WTC11 (cell line): ENCODE results near the gene ARHGAP19. TPM values are rescaled to one million over a fixed set of nuclear protein-coding genes. Genes with fewer than 3 reads are reported as not detected.

Experiments
- ATAC-seq: fragments of 200-7000 bp; cut with Tn5 transposase; 2 replicates; pipeline ENCODE4 v1.10.0; 2021; ENCODE audit warnings: mild to moderate bottlenecking, moderate library complexity
- CTCF ChIA-PET: fragments of 300-600 bp; sonication (Branson Sonifier 250); formaldehyde crosslinking; loops from one replicate; lab custom pipeline; 2021; ENCODE audit warnings: antibody characterized with exemption; lab: Charles Lee
- POLR2A ChIA-PET: fragments of 350-600 bp; sonication (Branson Sonifier 250); formaldehyde crosslinking; loops from one replicate; lab custom pipeline; 2021; ENCODE audit warnings: antibody characterized with exemption; lab: Charles Lee
- DNase-seq: peaks from one replicate; pipeline ENCODE4 v3.0.0; 2021; ENCODE audit warnings: low spot score
- H3K27ac Mint-ChIP-seq: 2 replicates; pipeline ENCODE4 v1.8.0; 2021; ENCODE audit warnings: mixed read lengths
- H3K27me3 Mint-ChIP-seq: 2 replicates; pipeline ENCODE4 v1.8.0; 2021; ENCODE audit warnings: low read depth, mild to moderate bottlenecking, moderate library complexity, mixed read lengths
- H3K36me3 Mint-ChIP-seq: 2 replicates; pipeline ENCODE4 v1.8.0; 2021; ENCODE audit warnings: mixed read lengths
- H3K4me1 Mint-ChIP-seq: 2 replicates; pipeline ENCODE4 v1.8.0; 2022; ENCODE audit warnings: mixed read lengths
- H3K4me3 Mint-ChIP-seq: 2 replicates; pipeline ENCODE4 v1.8.0; 2021; ENCODE audit warnings: mild to moderate bottlenecking, moderate library complexity, mixed read lengths
- H3K9me3 Mint-ChIP-seq: 2 replicates; pipeline ENCODE4 v1.8.0; 2021; ENCODE audit warnings: mixed read lengths
- ATF1 ChIP-seq: sonication (generic); formaldehyde crosslinking; IDR thresholded peaks from 2 replicates; pipeline ENCODE4 v1.8.1; 2023; ENCODE audit warnings: mild to moderate bottlenecking, moderate library complexity, missing genetic modification reagents
- ELF4 ChIP-seq: sonication (generic); formaldehyde crosslinking; IDR thresholded peaks from 2 replicates; pipeline ENCODE4 v1.8.1; 2022; ENCODE audit warnings: low read depth, mild to moderate bottlenecking, moderate library complexity, missing genetic modification reagents
- EMX1 ChIP-seq: fragments of 250-450 bp; sonication (Bioruptor Pico); IDR thresholded peaks from 2 replicates; pipeline ENCODE4 v1.8.0; 2021; ENCODE audit warnings: mild to moderate bottlenecking
- ETV6 ChIP-seq: sonication (generic); formaldehyde crosslinking; IDR thresholded peaks from 2 replicates; pipeline ENCODE4 v1.8.1; 2022; ENCODE audit warnings: mild to moderate bottlenecking, missing genetic modification reagents
- FOXP1 ChIP-seq: sonication (generic); formaldehyde crosslinking; IDR thresholded peaks from 2 replicates; pipeline ENCODE4 v1.8.0; 2022; ENCODE audit warnings: missing genetic modification reagents, mild to moderate bottlenecking, moderate library complexity, borderline replicate concordance
- GABPB1 ChIP-seq: sonication (generic); formaldehyde crosslinking; IDR thresholded peaks from 2 replicates; pipeline ENCODE4 v1.8.1; 2023; ENCODE audit warnings: mild to moderate bottlenecking, missing genetic modification reagents
- GRHL2 ChIP-seq: fragments of 250-450 bp; sonication (Bioruptor Pico); IDR thresholded peaks from 2 replicates; pipeline ENCODE4 v1.8.0; 2022; ENCODE audit warnings: mild to moderate bottlenecking, moderate library complexity; ENCODE audit not compliant: insufficient replicate concordance, severe bottlenecking
- HMGA2 ChIP-seq: fragments of 250-450 bp; sonication (Bioruptor Pico); IDR thresholded peaks from 2 replicates; pipeline ENCODE4 v1.4.0; 2021; ENCODE audit warnings: mild to moderate bottlenecking, moderate library complexity
- JAZF1 ChIP-seq: fragments of 250-450 bp; sonication (Bioruptor Pico); IDR thresholded peaks from 2 replicates; pipeline ENCODE4 v1.9.0; 2021; ENCODE audit warnings: moderate library complexity, mild to moderate bottlenecking, inconsistent platforms
- MYBL2 ChIP-seq: sonication (generic); formaldehyde crosslinking; IDR thresholded peaks from 2 replicates; pipeline ENCODE4 v1.8.1; 2023; ENCODE audit warnings: mild to moderate bottlenecking, moderate library complexity, missing genetic modification reagents
- NR2C2 ChIP-seq: sonication (generic); formaldehyde crosslinking; IDR thresholded peaks from 2 replicates; pipeline ENCODE4 v1.8.0; 2022; ENCODE audit warnings: mild to moderate bottlenecking, missing genetic modification reagents
- RELA ChIP-seq: sonication (generic); formaldehyde crosslinking; IDR thresholded peaks from 2 replicates; pipeline ENCODE4 v1.8.1; 2022; ENCODE audit warnings: missing genetic modification reagents, mild to moderate bottlenecking, borderline replicate concordance
- RORB ChIP-seq: fragments of 250-450 bp; sonication (Bioruptor Pico); IDR thresholded peaks from 2 replicates; pipeline ENCODE4 v1.9.0; 2021; ENCODE audit warnings: mild to moderate bottlenecking
- SMAD3 ChIP-seq: sonication (generic); formaldehyde crosslinking; IDR thresholded peaks from 2 replicates; pipeline ENCODE4 v1.8.0; 2022; ENCODE audit warnings: missing genetic modification reagents, mild to moderate bottlenecking, borderline replicate concordance
- SOX15 ChIP-seq: fragments of 250-450 bp; sonication (Bioruptor Pico); IDR thresholded peaks from 2 replicates; pipeline ENCODE4 v1.9.0; 2021; ENCODE audit warnings: mild to moderate bottlenecking
- TEAD4 ChIP-seq: sonication (generic); formaldehyde crosslinking; IDR thresholded peaks from 2 replicates; pipeline ENCODE4 v1.8.0; 2022; ENCODE audit warnings: mild to moderate bottlenecking, missing genetic modification reagents
- TP53 ChIP-seq: sonication (generic); formaldehyde crosslinking; IDR thresholded peaks from 2 replicates; pipeline ENCODE4 v1.8.1; 2023; ENCODE audit warnings: mild to moderate bottlenecking, missing genetic modification reagents
- ZNF121 ChIP-seq: sonication (generic); formaldehyde crosslinking; IDR thresholded peaks from 2 replicates; pipeline ENCODE4 v1.8.0; 2023; ENCODE audit warnings: missing genetic modification reagents
- ZNF263 ChIP-seq: sonication (generic); formaldehyde crosslinking; IDR thresholded peaks from 2 replicates; pipeline ENCODE4 v1.8.1; 2022; ENCODE audit warnings: low read depth, mild to moderate bottlenecking, moderate library complexity, missing genetic modification reagents
- ZNF317 ChIP-seq: sonication (generic); formaldehyde crosslinking; IDR thresholded peaks from 2 replicates; pipeline ENCODE4 v1.8.1; 2023; ENCODE audit warnings: low read depth, mild to moderate bottlenecking, moderate library complexity, missing genetic modification reagents, borderline replicate concordance
- ZNF416 ChIP-seq: fragments of 250-450 bp; sonication (Bioruptor Pico); IDR thresholded peaks from 2 replicates; pipeline ENCODE4 v1.9.0; 2021; ENCODE audit warnings: mild to moderate bottlenecking, inconsistent platforms
- ZNF423 ChIP-seq: fragments of 250-450 bp; sonication (Bioruptor Pico); IDR thresholded peaks from 2 replicates; pipeline ENCODE4 v2.1.2; 2022; ENCODE audit warnings: mild to moderate bottlenecking, moderate library complexity
- total RNA-seq: library from RNA; stranded (reverse); gene quantifications from 3 replicates; pipeline ENCODE4 v1.2.3, GENCODE V29; 2021
- TF ChIP-seq, protein P1 (sequence below): fragments of 250-450 bp; sonication (Bioruptor Pico); IDR thresholded peaks from 2 replicates; pipeline ENCODE4 v1.9.0; 2021; ENCODE audit warnings: mild to moderate bottlenecking
- TF ChIP-seq, protein P2 (sequence below): fragments of 250-450 bp; sonication (Bioruptor Pico); conservative IDR thresholded peaks from 2 replicates; pipeline ENCODE4 v1.9.0; 2021; ENCODE audit warnings: mild to moderate bottlenecking
- TF ChIP-seq, protein P3 (sequence below): sonication (generic); formaldehyde crosslinking; IDR thresholded peaks from 2 replicates; pipeline ENCODE4 v1.8.1; 2023; ENCODE audit warnings: mild to moderate bottlenecking, missing genetic modification reagents, moderate library complexity
- TF ChIP-seq, protein P4 (sequence below): fragments of 250-450 bp; sonication (Bioruptor Pico); IDR thresholded peaks from 2 replicates; pipeline ENCODE4 v1.8.0; 2021; ENCODE audit warnings: mild to moderate bottlenecking
- TF ChIP-seq, protein P5 (sequence below): sonication (generic); formaldehyde crosslinking; IDR thresholded peaks from 2 replicates; pipeline ENCODE4 v1.8.1; 2023; ENCODE audit warnings: mild to moderate bottlenecking, missing genetic modification reagents

Gene ARHGAP19
- total RNA-seq, 1 experiment from 2014 or later = 42.2 TPM

DNA sequence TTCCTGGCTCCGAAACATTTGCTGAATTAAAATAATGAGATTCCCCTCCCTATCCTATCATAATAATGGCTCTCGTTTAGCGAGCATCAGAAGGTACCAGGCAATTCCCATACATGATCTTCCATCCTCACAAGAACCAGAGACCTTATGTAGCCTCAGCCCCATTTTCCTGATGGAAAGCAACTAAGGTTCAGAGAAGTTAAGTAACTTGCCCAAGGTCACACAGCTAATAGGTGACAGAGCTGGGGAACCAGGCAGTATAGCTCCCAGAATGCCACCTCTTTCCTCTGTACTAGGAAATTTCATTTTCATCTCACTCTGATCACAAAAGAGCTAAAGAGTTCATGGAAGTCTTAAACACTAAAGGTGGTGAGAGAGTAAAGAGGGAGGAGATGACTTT lies 109.1 kb downstream of the ARHGAP19 start:
- CTCF ChIA-PET = interaction anchor here (1.0 to 6.5 kb wide), 5 partner anchors 14 to 110 kb away, joined by 3 to 65 read pairs (median 9); no protein-coding TSS in a partner anchor
- Mint-ChIP-seq H3K9me3 (no peaks in the 10 kb centered on the region), H3K4me3 (no peak overlapping the region), H3K4me1 (peaks cover 21% of the 10 kb centered on the region), H3K27me3 (peaks cover 67% of the 10 kb centered on the region), H3K36me3 (no peaks in the 10 kb centered on the region), H3K27ac (no peak overlapping the region)
- POLR2A ChIA-PET = interaction anchor here (0.7 kb wide), 1 partner anchor 80 kb away, joined by 3 read pairs; no protein-coding TSS in a partner anchor
- no peak for TF ChIP-seq NR2C2 (CRISPR knock-in tag)
- TF ChIP-seq, protein P1, sequence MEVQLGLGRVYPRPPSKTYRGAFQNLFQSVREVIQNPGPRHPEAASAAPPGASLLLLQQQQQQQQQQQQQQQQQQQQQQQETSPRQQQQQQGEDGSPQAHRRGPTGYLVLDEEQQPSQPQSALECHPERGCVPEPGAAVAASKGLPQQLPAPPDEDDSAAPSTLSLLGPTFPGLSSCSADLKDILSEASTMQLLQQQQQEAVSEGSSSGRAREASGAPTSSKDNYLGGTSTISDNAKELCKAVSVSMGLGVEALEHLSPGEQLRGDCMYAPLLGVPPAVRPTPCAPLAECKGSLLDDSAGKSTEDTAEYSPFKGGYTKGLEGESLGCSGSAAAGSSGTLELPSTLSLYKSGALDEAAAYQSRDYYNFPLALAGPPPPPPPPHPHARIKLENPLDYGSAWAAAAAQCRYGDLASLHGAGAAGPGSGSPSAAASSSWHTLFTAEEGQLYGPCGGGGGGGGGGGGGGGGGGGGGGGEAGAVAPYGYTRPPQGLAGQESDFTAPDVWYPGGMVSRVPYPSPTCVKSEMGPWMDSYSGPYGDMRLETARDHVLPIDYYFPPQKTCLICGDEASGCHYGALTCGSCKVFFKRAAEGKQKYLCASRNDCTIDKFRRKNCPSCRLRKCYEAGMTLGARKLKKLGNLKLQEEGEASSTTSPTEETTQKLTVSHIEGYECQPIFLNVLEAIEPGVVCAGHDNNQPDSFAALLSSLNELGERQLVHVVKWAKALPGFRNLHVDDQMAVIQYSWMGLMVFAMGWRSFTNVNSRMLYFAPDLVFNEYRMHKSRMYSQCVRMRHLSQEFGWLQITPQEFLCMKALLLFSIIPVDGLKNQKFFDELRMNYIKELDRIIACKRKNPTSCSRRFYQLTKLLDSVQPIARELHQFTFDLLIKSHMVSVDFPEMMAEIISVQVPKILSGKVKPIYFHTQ (CRISPR knock-in tag) = no peak
- no peak for TF ChIP-seq MYBL2
- TF ChIP-seq, protein P2, sequence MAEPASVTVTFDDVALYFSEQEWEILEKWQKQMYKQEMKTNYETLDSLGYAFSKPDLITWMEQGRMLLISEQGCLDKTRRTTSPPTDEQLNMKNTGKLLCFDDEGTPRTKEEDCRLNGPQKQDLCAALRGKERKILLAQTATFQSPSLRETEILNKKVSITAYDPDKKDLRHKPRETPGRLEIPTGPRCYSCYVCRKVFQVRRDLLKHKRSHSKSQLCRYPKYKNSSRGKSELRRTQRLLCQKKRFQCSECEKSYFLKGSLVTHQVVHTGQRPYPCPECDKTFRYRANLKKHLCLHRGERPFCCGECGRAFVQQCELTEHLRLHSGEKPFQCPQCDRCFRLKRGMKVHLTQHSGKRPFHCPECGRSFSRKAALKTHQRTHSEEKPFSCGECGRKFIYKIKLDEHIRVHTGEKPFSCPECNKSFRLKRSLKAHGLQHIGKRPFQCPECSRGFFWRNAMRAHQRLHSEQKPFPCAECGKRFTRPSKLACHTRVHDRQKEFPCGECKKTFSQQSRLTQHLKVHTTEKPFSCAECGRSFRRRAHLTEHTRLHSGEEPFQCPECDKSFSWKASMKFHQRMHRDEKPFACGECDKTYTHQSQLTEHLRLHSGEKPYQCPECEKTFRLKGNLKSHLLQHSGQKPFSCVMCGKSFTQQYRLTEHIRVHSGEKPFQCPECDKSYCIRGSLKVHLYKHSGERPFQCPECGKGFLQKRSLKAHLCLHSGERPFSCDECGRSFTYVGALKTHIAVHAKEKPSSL (CRISPR knock-in tag) = no peak
- TF ChIP-seq GRHL2 (CRISPR knock-in tag) = no peak
- no peak for TF ChIP-seq ETV6
- TF ChIP-seq SOX15 = no peak
- no peak for TF ChIP-seq ZNF121 (CRISPR knock-in tag)
- no peak for TF ChIP-seq SMAD3
- no peak for TF ChIP-seq GABPB1
- TF ChIP-seq, protein P3, sequence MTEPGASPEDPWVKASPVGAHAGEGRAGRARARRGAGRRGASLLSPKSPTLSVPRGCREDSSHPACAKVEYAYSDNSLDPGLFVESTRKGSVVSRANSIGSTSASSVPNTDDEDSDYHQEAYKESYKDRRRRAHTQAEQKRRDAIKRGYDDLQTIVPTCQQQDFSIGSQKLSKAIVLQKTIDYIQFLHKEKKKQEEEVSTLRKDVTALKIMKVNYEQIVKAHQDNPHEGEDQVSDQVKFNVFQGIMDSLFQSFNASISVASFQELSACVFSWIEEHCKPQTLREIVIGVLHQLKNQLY (CRISPR knock-in tag) = no peak
- TF ChIP-seq HMGA2 = no peak
- TF ChIP-seq JAZF1 (CRISPR knock-in tag) = no peak
- TF ChIP-seq, protein P4, sequence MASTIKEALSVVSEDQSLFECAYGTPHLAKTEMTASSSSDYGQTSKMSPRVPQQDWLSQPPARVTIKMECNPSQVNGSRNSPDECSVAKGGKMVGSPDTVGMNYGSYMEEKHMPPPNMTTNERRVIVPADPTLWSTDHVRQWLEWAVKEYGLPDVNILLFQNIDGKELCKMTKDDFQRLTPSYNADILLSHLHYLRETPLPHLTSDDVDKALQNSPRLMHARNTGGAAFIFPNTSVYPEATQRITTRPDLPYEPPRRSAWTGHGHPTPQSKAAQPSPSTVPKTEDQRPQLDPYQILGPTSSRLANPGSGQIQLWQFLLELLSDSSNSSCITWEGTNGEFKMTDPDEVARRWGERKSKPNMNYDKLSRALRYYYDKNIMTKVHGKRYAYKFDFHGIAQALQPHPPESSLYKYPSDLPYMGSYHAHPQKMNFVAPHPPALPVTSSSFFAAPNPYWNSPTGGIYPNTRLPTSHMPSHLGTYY (CRISPR knock-in tag) = no peak
- DNase-seq (no peak), ATAC-seq (no peak)

DNA sequence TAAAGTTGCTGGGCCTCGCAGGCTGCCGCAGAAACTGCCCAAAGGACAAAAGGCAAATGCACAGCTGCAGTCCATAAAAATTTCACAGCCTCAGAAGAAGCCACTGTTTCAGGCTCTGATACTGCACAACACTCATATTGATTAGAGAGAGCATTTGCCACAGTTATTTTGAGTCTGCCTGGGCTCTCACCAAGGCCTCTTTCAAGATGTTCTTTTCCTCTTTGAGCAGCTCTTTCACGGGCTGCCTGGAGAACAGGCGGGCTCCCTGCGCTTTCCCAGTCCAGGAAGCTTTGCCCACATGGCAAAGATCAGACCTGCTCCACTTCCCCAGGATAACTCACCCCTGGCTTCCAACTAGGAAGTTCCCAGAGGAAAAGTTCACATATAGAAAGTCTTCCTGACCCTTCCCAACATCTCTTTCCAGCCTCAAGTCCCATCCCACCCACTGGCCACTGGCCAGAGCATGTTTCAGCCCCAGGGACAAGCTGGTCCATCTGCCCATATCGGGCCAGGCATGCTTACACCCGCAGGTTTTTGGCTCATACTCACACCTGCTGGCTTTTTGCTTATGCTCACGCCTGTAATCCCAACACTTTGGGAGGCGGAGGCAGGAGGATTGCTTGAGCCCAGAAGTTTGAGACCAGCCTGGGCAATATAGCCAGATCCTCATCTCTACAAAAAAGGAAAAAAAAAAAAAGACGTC lies 110.0 kb downstream of the ARHGAP19 start:
- Mint-ChIP-seq H3K4me3 (no peak overlapping the region), H3K4me1 (peaks cover 20% of the 10 kb centered on the region), H3K9me3 (no peaks in the 10 kb centered on the region), H3K27me3 (peaks cover 58% of the 10 kb centered on the region), H3K27ac (no peak overlapping the region), H3K36me3 (no peaks in the 10 kb centered on the region)
- ATAC-seq (no peak), DNase-seq (no peak)
- POLR2A ChIA-PET = interaction anchor here (1.0 kb wide), 1 partner anchor 26 kb away, joined by 3 read pairs; no protein-coding TSS in a partner anchor
- CTCF ChIA-PET = interaction anchor here (0.7 to 6.5 kb wide), 5 partner anchors 15 to 180 kb away, joined by 3 to 65 read pairs (median 3); no protein-coding TSS in a partner anchor
- TF ChIP-seq ZNF423 (CRISPR knock-in tag) (no peak), NR2C2 (CRISPR knock-in tag) (no peak), ZNF263 (CRISPR knock-in tag) (no peak), MYBL2 (no peak), ATF1 (CRISPR knock-in tag) (no peak), EMX1 (CRISPR knock-in tag) (no peak), RELA (no peak), RORB (CRISPR knock-in tag) (no peak), TP53 (CRISPR knock-in tag) (no peak), TEAD4 (CRISPR knock-in tag) (no peak), ZNF317 (CRISPR knock-in tag) (no peak), ZNF416 (CRISPR knock-in tag) (no peak), ELF4 (CRISPR knock-in tag) (no peak), FOXP1 (CRISPR knock-in tag) (no peak)
- TF ChIP-seq, protein P5, sequence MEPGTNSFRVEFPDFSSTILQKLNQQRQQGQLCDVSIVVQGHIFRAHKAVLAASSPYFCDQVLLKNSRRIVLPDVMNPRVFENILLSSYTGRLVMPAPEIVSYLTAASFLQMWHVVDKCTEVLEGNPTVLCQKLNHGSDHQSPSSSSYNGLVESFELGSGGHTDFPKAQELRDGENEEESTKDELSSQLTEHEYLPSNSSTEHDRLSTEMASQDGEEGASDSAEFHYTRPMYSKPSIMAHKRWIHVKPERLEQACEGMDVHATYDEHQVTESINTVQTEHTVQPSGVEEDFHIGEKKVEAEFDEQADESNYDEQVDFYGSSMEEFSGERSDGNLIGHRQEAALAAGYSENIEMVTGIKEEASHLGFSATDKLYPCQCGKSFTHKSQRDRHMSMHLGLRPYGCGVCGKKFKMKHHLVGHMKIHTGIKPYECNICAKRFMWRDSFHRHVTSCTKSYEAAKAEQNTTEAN (CRISPR knock-in tag) = no peak
